Esophagus squamous epithelium (tissue), 4 donors: Measurements from ENCODE around the gene DUS3L.

ENCODE experiments used
- CTCF ChIP-seq, 6 experiments: fragments of 450-650 bp in 4 of 6; fragments of 200-600 bp in 2 of 6; sonication (generic) in 2 of 6; IDR thresholded peaks; one replicate each; pipeline ENCODE4 v1.5.1; 2016 to 2019; ENCODE audit warnings: antibody characterized with exemption in 6 of 6, mild to moderate bottlenecking in 4 of 6, moderate library complexity in 4 of 6
- POLR2A ChIP-seq, 4 donors: fragments of 450-650 bp; IDR thresholded peaks; one replicate each; pipeline ENCODE4 v1.6.1; 2017; ENCODE audit warnings: antibody characterized with exemption in 4 of 4, mild to moderate bottlenecking in 4 of 4, moderate library complexity in 3 of 4

- TF ChIP-seq CTCF (IDR thresholded peaks at IDR 0.05) (no peak), POLR2A (IDR thresholded peaks at IDR 0.05) (no peak)
Observed at GRCh38 chr19:5831159-5831558, 40.2 kb upstream of the DUS3L start.
